ENCODE data around the gene EXOC6.
"Not testable (repeated sequence)": the region's sequence is repeated elsewhere in the genome, so short reads cannot be mapped to it uniquely, and the experiment has no call there.

EXOC6 gene

GRCh38 chr10:92890471-92890870 is 42.2 kb downstream of the EXOC6 start:
- no peak for DNase-seq

DNA sequence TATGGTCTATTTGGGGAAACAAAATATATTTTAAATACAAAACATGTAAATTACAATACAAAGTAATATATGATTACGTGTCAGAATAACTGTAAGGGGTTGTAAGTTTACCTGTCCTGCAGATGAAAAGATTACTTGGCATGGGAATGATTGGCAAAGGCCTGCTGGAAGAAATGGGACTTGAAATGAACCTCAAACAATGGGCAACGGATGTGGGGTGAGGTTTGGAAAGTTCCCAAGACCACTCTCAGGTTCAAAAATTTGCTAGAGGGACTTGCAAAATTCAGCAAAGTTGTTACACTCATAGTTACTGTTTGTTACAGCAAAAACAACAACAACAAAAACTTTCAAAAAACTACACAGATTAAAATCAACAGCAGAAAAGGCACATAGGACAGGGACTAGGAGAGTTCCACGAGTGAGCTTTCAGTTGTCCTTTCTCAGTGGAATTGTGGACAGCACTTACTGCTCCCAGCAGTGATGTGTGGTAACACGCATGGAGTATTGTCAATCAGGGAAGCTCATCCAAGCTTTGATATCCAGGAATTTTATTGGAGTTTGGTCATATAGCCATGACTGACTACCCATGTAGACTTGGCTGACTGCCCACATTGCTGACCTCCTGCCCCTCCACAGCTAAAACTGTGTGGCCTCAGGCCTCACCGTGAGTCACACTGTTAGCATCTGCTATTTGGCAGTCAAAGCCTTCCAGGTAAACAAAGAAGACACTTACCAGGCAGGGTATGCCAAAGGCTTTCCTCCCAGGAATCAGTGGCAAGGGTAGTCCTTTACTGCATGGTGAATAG is 43.8 kb downstream of the EXOC6 start:
- no peak for DNase-seq

GRCh38 chr10:92892691-92893054 is 44.4 kb downstream of the EXOC6 start:
- DNase-seq: no peak

DNA sequence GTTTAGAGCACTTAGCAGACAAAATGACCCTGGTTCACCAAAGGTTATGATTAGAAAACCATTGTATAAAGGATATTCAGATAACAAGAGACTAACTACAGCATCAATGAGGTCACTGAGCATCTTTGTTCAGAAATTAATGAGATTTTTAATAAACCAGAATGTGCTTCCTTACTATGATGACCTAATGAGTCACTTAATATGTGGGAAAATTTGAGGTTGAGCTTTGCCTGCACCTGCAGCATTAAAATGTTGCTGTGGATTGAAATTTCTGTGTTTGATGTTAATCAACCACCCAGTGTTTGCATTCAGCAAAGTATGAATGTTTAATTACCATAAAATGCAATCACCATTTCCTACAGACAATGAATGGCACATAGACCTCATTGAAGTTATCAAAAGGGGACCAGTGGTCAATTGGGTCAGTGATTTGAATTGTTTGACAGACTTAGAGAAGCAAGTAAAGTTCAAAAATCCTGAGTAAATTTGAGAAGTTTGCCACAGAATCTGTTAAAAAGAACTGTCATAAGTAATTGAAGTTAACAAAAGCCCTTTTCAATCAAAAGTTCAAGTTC is 45.8 kb downstream of the EXOC6 start:
- DNase-seq: no peak

GRCh38 chr10:92897916-92898315 is 49.6 kb downstream of the EXOC6 start:
- DNase-seq: no peak

GRCh38 chr10:92901819-92902251 is 53.5 kb downstream of the EXOC6 start:
- no peak for DNase-seq

DNA sequence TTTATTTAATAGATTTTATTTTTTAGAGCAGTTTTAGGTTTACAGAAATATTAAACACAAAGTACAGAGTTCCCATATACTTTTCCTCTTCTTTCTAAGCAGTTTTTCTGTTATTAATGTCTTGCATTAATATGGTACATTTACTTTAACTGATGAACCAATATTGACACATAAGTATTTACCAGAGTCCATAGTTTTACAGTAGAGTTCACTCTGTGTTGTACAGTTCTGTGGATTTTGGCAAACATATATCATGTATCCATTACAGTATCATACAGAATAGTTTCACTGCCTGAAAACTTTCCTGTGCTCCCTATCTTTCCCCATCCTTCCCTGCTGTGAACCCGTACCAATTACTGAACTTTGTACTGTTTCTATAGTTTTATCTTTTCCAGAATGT is 55.3 kb downstream of the EXOC6 start:
- no peak for DNase-seq

- no peak for DNase-seq
Measured at GRCh38 chr10:92907280-92907679, 59.0 kb downstream of the EXOC6 start.

DNA sequence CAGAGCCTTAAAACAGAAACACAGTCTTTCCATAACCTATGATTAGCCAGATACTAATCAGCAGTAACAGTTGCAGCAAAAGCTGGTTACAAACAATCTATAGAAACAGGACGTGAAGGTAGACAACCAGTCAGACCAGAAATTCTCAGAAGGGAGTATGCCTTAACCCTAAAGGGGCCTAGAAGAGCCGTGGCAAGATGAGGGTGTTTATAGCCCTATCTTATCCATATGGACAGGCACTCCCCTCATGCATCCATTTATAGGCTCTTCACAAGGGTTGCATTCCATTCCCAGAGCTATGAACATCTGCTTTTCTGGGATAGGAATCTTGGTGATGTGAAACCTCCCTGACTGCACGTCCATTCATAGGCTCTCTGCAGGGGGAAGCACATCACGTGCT is 64.3 kb downstream of the EXOC6 start:
- not testable (repeated sequence) for DNase-seq

DNA sequence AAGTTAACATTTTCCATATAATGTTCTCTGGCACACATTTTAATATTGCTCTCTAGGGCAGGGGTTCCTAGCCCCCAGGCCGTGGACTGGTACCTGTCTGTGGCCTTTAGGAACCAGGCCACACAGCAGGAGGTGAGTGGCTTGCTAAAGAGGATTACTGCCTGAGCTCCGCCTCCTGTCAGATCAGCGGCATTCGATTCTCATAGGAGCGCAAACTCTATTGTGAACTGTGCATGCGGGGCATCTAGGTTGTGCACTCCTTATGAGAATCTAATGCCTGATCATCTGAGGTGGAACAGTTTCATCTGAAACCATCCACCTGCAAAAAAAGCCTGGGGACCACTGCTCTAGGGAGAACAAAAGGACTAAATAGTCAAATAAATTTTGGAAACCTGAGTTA is 65.7 kb downstream of the EXOC6 start:
- no peak for DNase-seq

- no peak for DNase-seq
Measured at GRCh38 chr10:92914478-92915325, 66.4 kb downstream of the EXOC6 start.

GRCh38 chr10:92915892-92916291 is 67.6 kb downstream of the EXOC6 start:
- DNase-seq: no peak

- DNase-seq: no peak
Measured at GRCh38 chr10:92916433-92916832, 68.1 kb downstream of the EXOC6 start.

DNA sequence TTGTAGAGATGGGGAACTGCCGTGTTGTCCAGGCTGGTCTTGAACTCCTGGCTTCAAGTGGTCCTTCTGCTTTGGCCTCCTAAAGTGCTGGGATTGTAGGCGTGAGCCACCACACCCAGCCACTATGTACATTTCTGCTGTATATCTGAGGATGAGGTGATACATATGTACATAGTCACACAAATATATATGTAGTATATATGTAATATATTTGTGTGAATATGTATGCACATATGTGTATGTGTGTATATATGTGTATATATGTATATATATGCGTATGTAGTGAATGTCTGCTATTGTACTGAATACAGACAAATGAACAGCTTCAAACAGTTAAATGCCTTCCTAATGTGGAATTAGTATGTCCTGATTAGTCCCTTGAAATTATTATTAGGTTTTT is 70.3 kb downstream of the EXOC6 start:
- no peak for DNase-seq

GRCh38 chr10:92920866-92921265 is 72.5 kb downstream of the EXOC6 start:
- no peak for DNase-seq

- DNase-seq: no peak
Measured at GRCh38 chr10:92923416-92923815, 75.1 kb downstream of the EXOC6 start.

GRCh38 chr10:92929896-92930295 is 81.6 kb downstream of the EXOC6 start:
- no peak for DNase-seq

GRCh38 chr10:92931597-92931996 is 83.3 kb downstream of the EXOC6 start:
- DNase-seq: no peak

DNA sequence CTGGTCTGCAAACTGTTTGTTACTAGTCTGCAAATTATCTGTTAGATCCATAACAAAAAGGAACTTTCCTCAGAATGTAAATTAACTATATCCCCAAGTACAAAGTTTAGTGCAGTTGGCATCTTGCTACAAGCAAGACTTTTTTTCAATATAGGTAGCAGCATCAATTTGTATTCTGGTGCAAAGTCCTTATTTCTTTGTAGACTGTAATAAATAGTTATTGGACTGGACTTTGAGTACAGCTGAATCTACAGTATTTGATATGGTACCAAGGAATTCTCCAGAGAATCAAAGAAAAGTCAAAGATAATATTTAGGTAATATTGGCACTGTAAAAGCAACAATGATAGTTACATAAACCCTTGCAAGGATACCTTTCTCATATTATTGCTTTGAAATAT is 89.6 kb downstream of the EXOC6 start:
- DNase-seq: no peak

- no peak for DNase-seq
Measured at GRCh38 chr10:92938841-92939240, 90.5 kb downstream of the EXOC6 start.

DNA sequence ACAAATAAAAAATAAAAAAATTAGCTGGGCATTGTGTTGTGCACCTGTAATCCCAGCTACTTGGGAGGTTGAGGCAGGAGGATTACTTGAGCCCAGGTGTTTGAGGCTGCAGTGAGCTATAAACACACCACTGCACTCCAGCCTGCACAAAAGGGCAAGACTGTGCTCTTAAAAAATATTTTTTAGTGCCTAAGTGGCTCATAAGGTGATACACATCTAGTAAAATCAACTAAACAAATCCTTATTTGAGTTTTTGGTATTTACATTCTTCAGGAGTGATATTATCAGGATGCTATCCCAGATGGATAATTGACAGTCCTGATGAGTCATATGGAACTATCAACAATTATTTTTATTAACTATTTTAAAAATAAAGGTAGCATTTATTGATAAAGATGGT is 93.9 kb downstream of the EXOC6 start:
- no peak for DNase-seq

- DNase-seq: no peak
Measured at GRCh38 chr10:92946491-92946890, 98.2 kb downstream of the EXOC6 start.

DNA sequence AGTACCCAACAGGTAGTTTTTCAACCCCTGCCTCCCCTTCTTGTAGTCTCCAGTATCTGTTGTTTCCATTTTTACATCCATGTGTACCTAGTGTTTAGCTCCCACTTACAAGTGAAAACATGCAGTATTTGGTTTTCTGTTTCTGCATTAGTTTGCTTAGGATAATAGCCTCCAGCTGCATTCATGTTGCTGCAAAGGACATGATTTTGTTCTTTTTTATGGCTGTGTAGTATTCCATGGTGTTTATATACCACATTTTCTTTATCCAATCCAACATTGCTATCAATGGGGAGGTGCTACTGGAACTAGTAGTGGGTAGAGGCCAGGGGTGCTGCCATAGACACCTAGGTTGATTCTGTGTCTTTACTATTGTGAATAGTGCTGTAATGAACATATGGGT is 104.3 kb downstream of the EXOC6 start:
- not testable (repeated sequence) for DNase-seq

Data from cerebellar nuclear complex (tissue), 1 donor.